ENCODE measurements around the gene RNPS1.

Gene RNPS1

GRCh38 chr16:2235695-2236336 is 32.1 kb downstream of the RNPS1 start:
- H3K4me3 ChIP-seq (ENCODE audit: severe bottlenecking), result no peak overlapping the region
- H3K4me1 ChIP-seq (ENCODE audit: insufficient read depth, poor library complexity, severe bottlenecking), result no peaks in the 10 kb centered on the region
- DNase-seq (ENCODE audit: low spot score) (no peak), ATAC-seq (ENCODE audit: low read depth) (no peak)
- peaks cover 12% of the 10 kb centered on the region for H3K36me3 ChIP-seq (ENCODE audit: low read depth)
- no peak for TF ChIP-seq CTCF (IDR thresholded peaks at IDR 0.05; ENCODE audit: poor library complexity, severe bottlenecking)
- H3K9me3 ChIP-seq (ENCODE audit: severe bottlenecking), result no peaks in the 10 kb centered on the region
- H3K27me3 ChIP-seq (ENCODE audit: insufficient read depth, poor library complexity, severe bottlenecking), result peaks cover 21% of the 10 kb centered on the region
- H3K27ac ChIP-seq (ENCODE audit: poor library complexity, severe bottlenecking), result no peak overlapping the region

- Histone ChIP-seq H3K27ac (ENCODE audit: poor library complexity, severe bottlenecking) (no peak overlapping the region), H3K27me3 (ENCODE audit: insufficient read depth, poor library complexity, severe bottlenecking) (peaks cover 21% of the 10 kb centered on the region), H3K36me3 (ENCODE audit: low read depth) (peaks cover 12% of the 10 kb centered on the region), H3K4me3 (ENCODE audit: severe bottlenecking) (no peak overlapping the region), H3K4me1 (ENCODE audit: insufficient read depth, poor library complexity, severe bottlenecking) (no peaks in the 10 kb centered on the region), H3K9me3 (ENCODE audit: severe bottlenecking) (no peaks in the 10 kb centered on the region)
- no peak for ATAC-seq (ENCODE audit: low read depth)
- DNase-seq (ENCODE audit: low spot score), result no peak
- no peak for TF ChIP-seq CTCF (IDR thresholded peaks at IDR 0.05; ENCODE audit: poor library complexity, severe bottlenecking)
Observed at GRCh38 chr16:2235234-2235651, 32.7 kb downstream of the RNPS1 start.

GRCh38 chr16:2234813-2235170 is 33.1 kb downstream of the RNPS1 start:
- H3K27ac ChIP-seq (ENCODE audit: poor library complexity, severe bottlenecking), result no peak overlapping the region
- no peak for TF ChIP-seq CTCF (IDR thresholded peaks at IDR 0.05; ENCODE audit: poor library complexity, severe bottlenecking)
- peaks cover 12% of the 10 kb centered on the region for H3K36me3 ChIP-seq (ENCODE audit: low read depth)
- no peak overlapping the region for H3K4me3 ChIP-seq (ENCODE audit: severe bottlenecking)
- no peaks in the 10 kb centered on the region for H3K4me1 ChIP-seq (ENCODE audit: insufficient read depth, poor library complexity, severe bottlenecking)
- ATAC-seq (ENCODE audit: low read depth) (no peak), DNase-seq (ENCODE audit: low spot score) (no peak)
- no peaks in the 10 kb centered on the region for H3K9me3 ChIP-seq (ENCODE audit: severe bottlenecking)
- H3K27me3 ChIP-seq (ENCODE audit: insufficient read depth, poor library complexity, severe bottlenecking), result peaks cover 21% of the 10 kb centered on the region

- H3K9me3 ChIP-seq (ENCODE audit: severe bottlenecking), result no peaks in the 10 kb centered on the region
- H3K27ac ChIP-seq (ENCODE audit: poor library complexity, severe bottlenecking), result no peak overlapping the region
- peaks cover 17% of the 10 kb centered on the region for H3K36me3 ChIP-seq (ENCODE audit: low read depth)
- H3K4me1 ChIP-seq (ENCODE audit: insufficient read depth, poor library complexity, severe bottlenecking), result no peaks in the 10 kb centered on the region
- no peak for TF ChIP-seq CTCF (IDR thresholded peaks at IDR 0.05; ENCODE audit: poor library complexity, severe bottlenecking)
- peaks cover 21% of the 10 kb centered on the region for H3K27me3 ChIP-seq (ENCODE audit: insufficient read depth, poor library complexity, severe bottlenecking)
- no peak for ATAC-seq (ENCODE audit: low read depth)
- H3K4me3 ChIP-seq (ENCODE audit: severe bottlenecking), result no peak overlapping the region
- DNase-seq (ENCODE audit: low spot score), result no peak
Observed at GRCh38 chr16:2233872-2234812, 33.8 kb downstream of the RNPS1 start.

Data from RWPE2 (cell line).